GM23248 (cell line): ENCODE data around the gene TMEM145.

Experiments used
- EZH2 ChIP-seq: fragments of 200-600 bp; sonication (generic); IDR thresholded peaks from 2 replicates; pipeline ENCODE4 v1.6.1; 2018; ENCODE audit warnings: antibody characterized with exemption, mild to moderate bottlenecking; ENCODE audit not compliant: insufficient read depth, poor library complexity, severe bottlenecking
- EZH2phosphoT487 ChIP-seq: fragments of 200-600 bp; sonication (generic); IDR thresholded peaks from 2 replicates; pipeline ENCODE4 v1.6.1; 2018; ENCODE audit warnings: antibody characterized with exemption, moderate library complexity, mild to moderate bottlenecking, low read depth; ENCODE audit not compliant: insufficient read depth

DNA sequence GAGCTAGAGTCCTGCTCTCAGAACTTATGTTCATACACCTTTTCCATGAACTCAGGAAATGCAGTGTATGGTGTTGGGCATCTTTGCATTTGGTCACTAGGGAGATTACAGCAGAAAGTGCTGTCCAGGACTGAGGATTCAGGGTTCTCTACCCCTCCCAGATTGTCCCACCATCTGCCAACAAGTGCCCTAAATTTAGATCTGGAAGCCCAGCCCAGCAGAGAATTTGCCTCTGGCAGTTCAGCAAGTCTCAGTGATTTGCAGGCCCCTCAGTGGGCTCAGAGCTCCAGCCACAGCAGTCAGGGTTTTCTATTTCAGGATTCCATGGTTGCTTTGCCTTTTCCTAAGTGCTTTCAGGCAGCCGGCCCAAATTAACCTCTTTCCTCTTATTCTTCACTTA, 53.6 kb downstream of the TMEM145 start:
- TF ChIP-seq EZH2: no peak
- no peak for TF ChIP-seq EZH2phosphoT487
